NCI-H748 (cell line): ENCODE measurements around the gene RAI14.

ENCODE experiments used
- DNase-seq: peaks from one replicate; lab custom pipeline; 2025; ENCODE audit not compliant: unreplicated experiment; lab: John Stamatoyannopoulos, UW

The RAI14 gene

GRCh38 chr5:34656001-34656699 lies at the start of gene RAI14:
Gene RAI14, plus strand, starts transcription at chr5:34656328. Its CDS starts 30,592 bp downstream, at chr5:34686920.
- DNase-seq, result peak; percentile 88

GRCh38 chr5:34608368-34608767 lies 47.8 kb upstream of the RAI14 start:
- DNase-seq, result no peak

DNA sequence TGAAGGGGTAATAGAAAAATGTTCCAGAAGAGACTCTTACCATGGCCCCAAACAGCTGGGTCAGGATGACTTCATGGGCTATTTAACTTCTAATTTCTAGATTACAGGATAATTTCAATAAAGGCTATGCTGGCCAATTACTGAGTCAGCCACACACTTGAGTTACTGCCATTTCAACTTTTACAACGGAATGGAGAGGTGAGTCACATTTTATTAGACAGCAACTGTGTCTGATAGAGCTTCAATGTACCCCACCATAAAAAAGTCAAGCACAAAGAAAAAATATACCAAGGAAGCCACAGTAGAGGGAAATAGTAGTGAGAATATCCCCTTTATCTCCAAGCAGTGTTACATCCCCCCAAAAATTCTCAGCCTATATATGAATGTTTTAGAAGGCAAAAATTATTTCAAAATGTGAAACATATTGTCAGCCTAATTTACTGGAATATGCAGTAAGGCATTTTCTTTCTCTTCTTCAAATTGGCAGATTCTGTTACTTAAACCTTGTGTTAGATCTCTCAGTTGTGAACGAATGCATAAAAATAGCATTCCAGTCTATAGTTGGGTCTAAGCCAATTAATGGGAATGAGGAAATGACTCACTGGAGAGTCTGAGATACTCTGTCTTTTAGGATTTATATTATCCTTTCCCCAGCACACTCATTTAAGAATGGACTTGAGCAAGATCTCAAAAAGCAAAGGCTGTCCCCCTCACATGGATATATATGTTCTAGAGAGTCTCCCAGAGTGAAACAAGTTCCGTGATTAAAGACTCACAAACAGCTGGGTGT lies 47.1 kb upstream of the RAI14 start:
- DNase-seq, result no peak

GRCh38 chr5:34609951-34610441 lies 46.1 kb upstream of the RAI14 start:
- DNase-seq, result no peak

- no peak for DNase-seq
Measured at GRCh38 chr5:34610546-34610945, 45.6 kb upstream of the RAI14 start.

GRCh38 chr5:34611464-34612415 lies 44.4 kb upstream of the RAI14 start:
- DNase-seq, result no peak

- peak; percentile 71 for DNase-seq
Measured at GRCh38 chr5:34616651-34617050, 39.5 kb upstream of the RAI14 start.

GRCh38 chr5:34618371-34619065 lies 37.6 kb upstream of the RAI14 start:
- no peak for DNase-seq

GRCh38 chr5:34620185-34620584 lies 35.9 kb upstream of the RAI14 start:
- no peak for DNase-seq

DNA sequence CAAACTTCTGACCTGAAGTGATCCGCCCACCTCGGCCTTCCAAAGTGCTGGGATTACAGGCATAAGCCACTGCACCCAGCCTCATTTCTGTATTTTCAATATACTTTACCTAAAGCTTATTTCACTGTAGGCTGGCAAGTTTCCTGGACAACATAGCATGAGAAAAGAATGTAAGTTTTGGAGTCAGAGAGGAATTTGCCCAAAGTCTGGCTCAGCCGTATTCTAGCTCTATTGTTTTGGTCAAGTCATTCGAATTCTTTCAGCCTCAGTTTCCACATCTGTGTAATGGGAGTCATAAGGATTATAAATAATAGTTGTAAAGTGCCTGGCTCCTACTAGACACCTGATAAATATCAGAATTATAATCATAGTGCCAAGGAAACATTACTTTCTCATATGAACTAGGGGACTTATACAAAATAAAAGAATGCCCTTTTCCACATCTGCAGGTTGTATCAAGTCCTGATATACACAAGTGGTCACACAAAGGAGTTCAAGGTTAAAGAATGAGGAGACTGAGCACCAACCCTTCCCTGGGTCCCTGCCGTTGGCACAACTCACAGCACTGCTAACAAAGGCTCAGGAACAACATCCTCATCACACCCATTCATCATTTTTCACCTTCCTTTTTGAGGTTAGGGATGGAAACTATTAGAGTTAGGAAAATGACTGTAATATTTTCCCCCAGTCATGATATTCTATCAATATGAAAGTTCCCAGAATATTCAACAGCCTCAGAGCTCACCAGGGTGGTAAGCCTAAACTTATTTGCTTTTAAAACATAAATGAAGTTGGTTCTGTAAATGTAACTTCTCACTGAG lies 34.6 kb upstream of the RAI14 start:
- DNase-seq, result no peak

GRCh38 chr5:34622098-34622400 lies 34.1 kb upstream of the RAI14 start:
- no peak for DNase-seq

- no peak for DNase-seq
Measured at GRCh38 chr5:34624691-34625090, 31.4 kb upstream of the RAI14 start.

DNA sequence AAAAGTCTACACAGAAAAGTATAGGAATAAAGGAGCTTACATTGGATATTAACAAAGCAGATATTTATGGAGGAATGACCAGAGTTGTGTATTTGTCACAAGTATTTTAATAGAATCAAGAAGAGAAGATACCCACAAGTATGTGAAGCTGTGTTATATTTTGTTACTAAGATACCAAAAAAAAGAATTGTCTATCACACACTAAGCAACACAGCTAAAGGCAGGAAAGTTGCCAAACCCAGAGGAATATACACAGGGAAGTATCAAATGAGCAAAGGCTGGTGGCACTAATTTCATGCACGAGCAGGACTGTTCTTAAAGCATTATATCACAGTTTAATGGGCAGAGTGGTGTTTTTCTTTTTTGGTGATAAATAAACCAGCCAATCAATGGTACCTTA lies 30.9 kb upstream of the RAI14 start:
- no peak for DNase-seq

DNA sequence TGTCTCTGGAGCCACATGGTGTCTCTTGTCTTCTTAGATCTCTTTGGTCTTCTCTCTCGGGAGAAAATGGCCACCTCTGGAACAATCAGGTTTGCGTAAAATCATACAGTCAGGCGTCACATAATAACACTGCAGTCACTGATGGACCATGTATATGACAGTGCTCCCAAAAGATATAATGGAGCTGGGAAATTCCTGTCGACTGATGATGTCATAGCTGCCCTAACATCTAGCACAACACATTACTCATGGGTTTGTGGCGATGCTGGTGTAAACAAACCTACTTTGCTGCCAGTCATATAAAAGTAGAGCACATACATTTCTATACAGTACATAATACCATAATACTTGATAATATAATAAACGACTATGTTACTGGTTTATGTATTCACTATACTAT lies 30.1 kb upstream of the RAI14 start:
- DNase-seq, result no peak

DNA sequence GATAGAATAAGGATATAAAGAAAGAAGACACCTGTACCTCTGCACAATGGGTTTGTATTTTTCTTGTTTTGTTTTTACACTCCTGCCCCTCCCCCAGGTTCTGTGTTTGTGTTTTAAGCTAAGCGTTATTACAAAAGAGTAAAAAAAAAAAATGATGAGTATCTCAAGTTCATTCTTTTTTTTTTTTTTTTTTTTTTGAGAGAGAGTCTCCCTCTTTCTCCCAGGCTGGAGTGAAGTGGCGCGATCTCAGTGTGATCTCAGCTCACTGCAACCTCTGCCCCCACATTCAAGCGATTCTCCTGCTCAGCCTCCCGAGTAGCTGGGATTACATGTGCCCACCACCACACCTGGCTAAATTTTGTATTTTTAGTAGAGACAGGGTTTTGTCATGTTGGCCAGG lies 29.4 kb upstream of the RAI14 start:
- DNase-seq, result no peak

DNA sequence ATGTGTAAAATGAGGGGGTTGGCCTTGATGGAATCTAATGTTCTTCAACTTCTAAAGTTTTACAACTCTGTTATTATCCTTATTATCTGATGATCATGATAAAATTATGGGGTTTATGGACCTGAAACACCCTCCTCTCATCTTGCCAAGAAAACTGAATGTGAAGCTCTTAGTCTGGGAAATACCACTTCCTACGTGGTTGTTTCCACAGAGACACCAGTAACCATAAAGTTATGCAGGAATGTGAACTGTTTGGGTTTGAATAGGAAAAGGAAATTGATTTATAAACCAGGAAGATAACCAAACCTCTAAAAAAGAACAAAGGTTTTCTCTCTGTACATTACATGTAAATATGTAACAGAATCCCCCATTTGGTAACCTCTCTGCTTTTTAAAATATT lies 28.3 kb upstream of the RAI14 start:
- no peak for DNase-seq

DNA sequence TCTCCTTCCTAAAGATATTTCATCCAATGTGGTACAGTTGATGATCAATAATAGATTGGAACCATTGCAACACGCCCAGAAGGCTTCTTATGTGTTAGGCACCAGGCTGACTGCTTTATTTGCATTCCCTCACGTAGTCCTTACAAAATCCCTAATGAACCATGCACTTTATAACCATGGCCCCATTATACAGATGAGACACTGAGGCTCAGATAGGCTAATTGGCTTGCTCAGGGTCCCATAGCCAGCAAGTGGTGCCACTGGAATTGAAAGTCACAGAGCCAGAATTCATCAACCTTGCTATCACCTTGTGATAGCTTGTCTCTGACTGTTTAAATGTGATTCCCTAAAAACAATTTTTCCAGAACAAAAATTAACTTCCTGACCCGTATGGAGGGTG lies 27.8 kb upstream of the RAI14 start:
- no peak for DNase-seq

DNA sequence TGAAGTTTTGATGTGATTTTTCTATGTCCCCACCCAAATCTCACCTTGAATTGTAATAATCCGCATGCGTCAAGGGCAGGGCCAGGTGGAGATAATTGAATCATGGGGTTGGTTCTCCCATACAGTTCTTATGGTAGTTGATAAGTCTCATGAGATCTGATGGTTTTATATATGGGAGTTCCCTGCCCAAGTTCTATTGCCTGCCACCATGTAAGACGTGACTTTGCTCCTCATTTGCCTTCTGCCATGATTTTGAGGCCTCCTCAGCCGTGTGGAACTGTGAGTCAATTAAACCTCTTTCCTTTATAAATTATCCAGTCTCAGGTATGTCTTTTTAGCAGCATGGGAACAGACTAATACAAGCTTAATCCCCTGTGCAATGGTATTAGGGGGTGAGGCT lies 25.5 kb upstream of the RAI14 start:
- DNase-seq, result no peak

GRCh38 chr5:34632807-34633422 lies 23.2 kb upstream of the RAI14 start:
- no peak for DNase-seq
